Keratinocyte (primary cell): ENCODE data around the gene DPEP2. TPM values are rescaled to one million over a fixed set of nuclear protein-coding genes. Genes with fewer than 3 reads are reported as not detected.

Experiments
- DNase-seq: peaks from one replicate; pipeline ENCODE4 v3.0.0-alpha.2; 2011; ENCODE audit warnings: low read depth, missing footprints, low spot score
- FAIRE-seq: peaks from 2 replicates; lab custom pipeline; 2011; peaks lifted over from hg19 to GRCh38; lab: Jason Lieb, UNC
- H2AFZ ChIP-seq: 2 replicates; pipeline ENCODE4 v1.6.0; 2012; ENCODE audit warnings: low read length, control low read depth, inconsistent platforms; ENCODE audit not compliant: control insufficient read depth
- H3K27ac ChIP-seq: 2 replicates; pipeline ENCODE4 v1.5.1; 2011; ENCODE audit warnings: low read length; ENCODE audit not compliant: control insufficient read depth, insufficient read depth
- H3K27me3 ChIP-seq: 3 replicates; pipeline ENCODE4 v1.6.0; 2011; ENCODE audit warnings: low read length; ENCODE audit not compliant: control insufficient read depth, insufficient read depth; ENCODE audit errors: extremely low read depth
- H3K36me3 ChIP-seq, 2 experiments: 2 replicates in 1 of 2; 3 replicates in 1 of 2; pipeline ENCODE4 v1.5.1; 2011; ENCODE audit warnings: low read length in 2 of 2, mild to moderate bottlenecking in 1 of 2; ENCODE audit not compliant: control insufficient read depth in 2 of 2, insufficient read depth in 2 of 2; ENCODE audit errors: extremely low read depth in 1 of 2
- H3K4me1 ChIP-seq: 3 replicates; pipeline ENCODE4 v1.5.1; 2011; ENCODE audit warnings: low read length; ENCODE audit not compliant: control insufficient read depth, insufficient read depth; ENCODE audit errors: extremely low read depth
- H3K4me2 ChIP-seq: 3 replicates; pipeline ENCODE4 v1.6.0; 2011; ENCODE audit warnings: low read depth, low read length; ENCODE audit not compliant: control insufficient read depth, insufficient read depth; ENCODE audit errors: extremely low read depth
- H3K4me3 ChIP-seq, 3 experiments: fragments of 200-600 bp in 1 of 3; sonication (generic) in 1 of 3; 2 replicates in 2 of 3; 3 replicates in 1 of 3; pipeline ENCODE4 v1.5.1; 2011 to 2016; ENCODE audit warnings: low read length in 3 of 3, mild to moderate bottlenecking in 3 of 3, control low read depth in 2 of 3, inconsistent platforms in 1 of 3, low read depth in 1 of 3, mixed read lengths in 1 of 3, mixed run types in 1 of 3, moderate library complexity in 1 of 3; ENCODE audit not compliant: control insufficient read depth in 2 of 3, insufficient read depth in 2 of 3; ENCODE audit errors: extremely low read depth in 1 of 3
- H3K79me2 ChIP-seq: 2 replicates; pipeline ENCODE4 v1.6.0; 2012; ENCODE audit warnings: low read length; ENCODE audit not compliant: control insufficient read depth, insufficient read depth
- H3K9ac ChIP-seq: 3 replicates; pipeline ENCODE4 v1.6.0; 2011; ENCODE audit warnings: low read length; ENCODE audit not compliant: control insufficient read depth, insufficient read depth; ENCODE audit errors: extremely low read depth
- H3K9me1 ChIP-seq: 3 replicates; pipeline ENCODE4 v1.6.0; 2011; ENCODE audit warnings: low read length; ENCODE audit not compliant: control insufficient read depth, insufficient read depth; ENCODE audit errors: extremely low read depth
- H3K9me3 ChIP-seq: 2 replicates; pipeline ENCODE4 v1.5.1; 2012; ENCODE audit warnings: low read depth, low read length; ENCODE audit not compliant: control insufficient read depth
- H4K20me1 ChIP-seq: 3 replicates; pipeline ENCODE4 v1.6.0; 2011; ENCODE audit warnings: low read length; ENCODE audit not compliant: control insufficient read depth, insufficient read depth; ENCODE audit errors: extremely low read depth
- EZH2 ChIP-seq: IDR thresholded peaks from one replicate; pipeline ENCODE4 v1.6.1; 2012; ENCODE audit warnings: inconsistent platforms, mild to moderate bottlenecking, low read length, moderate library complexity
- dilution Hi-C: fragments of 300-500 bp; cut with MboI; formaldehyde crosslinking; loops from one replicate; pipeline ENCODE4 v1.7.0; 2020; ENCODE audit warnings: low sequenced_read_pairs; ENCODE audit not compliant: extremely low pct_ligation_motif_present
- polyA plus RNA-seq, 5 experiments: library from polyadenylated mRNA; depleted of rRNA in 3 of 5; stranded (reverse) in 3 of 5; stranded (forward) in 1 of 5; unstranded in 1 of 5; fragments of >200 nt; gene quantifications; 1 replicate in 1 of 5; 2 replicates in 3 of 5; 3 replicates in 1 of 5; pipeline versions ENCODE4 v1.2.1 to v1.2.3, GENCODE V29; 2011 to 2012; ENCODE audit warnings: missing spikeins in 2 of 5, low read depth in 1 of 5, low replicate concordance in 1 of 5
- TF ChIP-seq, protein P1 (sequence below), 3 experiments: IDR thresholded peaks in 1 of 3; conservative IDR thresholded peaks in 1 of 3; optimal IDR thresholded peaks in 1 of 3; 2 replicates in 2 of 3; 3 replicates in 1 of 3; pipeline versions ENCODE3 to v1.5.1; 2011; ENCODE audit warnings: low read length in 3 of 3, mild to moderate bottlenecking in 3 of 3, moderate library complexity in 2 of 3, control low read depth in 1 of 3, inconsistent platforms in 1 of 3; ENCODE audit not compliant: insufficient read depth in 2 of 3; ENCODE audit errors: extremely low read depth in 1 of 3

The DPEP2 gene
- polyA plus RNA-seq, 1 donor (not counting 4 experiments of a cell fraction or from before 2014, with no cell fraction given) = not detected

DNA sequence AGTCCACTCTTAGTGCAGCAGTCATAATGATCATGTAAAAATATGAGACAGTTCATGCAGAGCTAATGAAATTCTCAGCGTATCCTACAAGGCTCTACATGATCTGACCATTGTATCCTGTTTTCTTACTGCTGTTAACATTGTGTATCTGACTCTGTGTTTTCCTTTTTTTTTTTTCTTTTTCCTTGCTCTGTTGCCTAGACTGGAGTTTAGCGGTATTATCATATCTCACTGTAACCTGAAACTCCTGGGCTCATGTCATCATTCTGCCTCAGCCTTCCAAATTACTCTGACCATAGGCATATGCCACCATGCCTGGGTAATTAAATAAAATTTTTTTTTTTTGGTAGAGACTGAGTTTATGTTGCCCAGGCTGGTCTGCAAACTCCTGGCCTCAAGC is 35.9 kb upstream of the DPEP2 start:
- H3K4me1 ChIP-seq = peaks cover 20% of the 10 kb centered on the region
- H3K9ac ChIP-seq = no peak overlapping the region
- no peaks in the 10 kb centered on the region for H4K20me1 ChIP-seq
- no peak overlapping the region for H3K4me2 ChIP-seq
- TF ChIP-seq, protein P1, sequence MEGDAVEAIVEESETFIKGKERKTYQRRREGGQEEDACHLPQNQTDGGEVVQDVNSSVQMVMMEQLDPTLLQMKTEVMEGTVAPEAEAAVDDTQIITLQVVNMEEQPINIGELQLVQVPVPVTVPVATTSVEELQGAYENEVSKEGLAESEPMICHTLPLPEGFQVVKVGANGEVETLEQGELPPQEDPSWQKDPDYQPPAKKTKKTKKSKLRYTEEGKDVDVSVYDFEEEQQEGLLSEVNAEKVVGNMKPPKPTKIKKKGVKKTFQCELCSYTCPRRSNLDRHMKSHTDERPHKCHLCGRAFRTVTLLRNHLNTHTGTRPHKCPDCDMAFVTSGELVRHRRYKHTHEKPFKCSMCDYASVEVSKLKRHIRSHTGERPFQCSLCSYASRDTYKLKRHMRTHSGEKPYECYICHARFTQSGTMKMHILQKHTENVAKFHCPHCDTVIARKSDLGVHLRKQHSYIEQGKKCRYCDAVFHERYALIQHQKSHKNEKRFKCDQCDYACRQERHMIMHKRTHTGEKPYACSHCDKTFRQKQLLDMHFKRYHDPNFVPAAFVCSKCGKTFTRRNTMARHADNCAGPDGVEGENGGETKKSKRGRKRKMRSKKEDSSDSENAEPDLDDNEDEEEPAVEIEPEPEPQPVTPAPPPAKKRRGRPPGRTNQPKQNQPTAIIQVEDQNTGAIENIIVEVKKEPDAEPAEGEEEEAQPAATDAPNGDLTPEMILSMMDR (optimal IDR thresholded peaks at IDR 0.05 in 1 of 3, IDR thresholded peaks at IDR 0.05 in 1 of 3, conservative IDR thresholded peaks at IDR 0.05 in 1 of 3; ENCODE audit: extremely low read depth in 1 of 3, insufficient read depth in 2 of 3, low read length in 3 of 3) = no peak
- TF ChIP-seq EZH2 = no peak
- FAIRE-seq (no peak), DNase-seq (no peak)
- no peak overlapping the region for H3K27ac ChIP-seq
- peaks cover 0 to 2% of the 10 kb centered on the region in 2 experiments for H3K36me3 ChIP-seq
- no peaks in the 10 kb centered on the region for H3K79me2 ChIP-seq
- H2AFZ ChIP-seq = no peak overlapping the region
- no peaks in the 10 kb centered on the region for H3K27me3 ChIP-seq
- H3K9me1 ChIP-seq = no peaks in the 10 kb centered on the region
- dilution Hi-C loops = no loop called here
- H3K9me3 ChIP-seq = no peaks in the 10 kb centered on the region
- H3K4me3 ChIP-seq = no peak overlapping the region

DNA sequence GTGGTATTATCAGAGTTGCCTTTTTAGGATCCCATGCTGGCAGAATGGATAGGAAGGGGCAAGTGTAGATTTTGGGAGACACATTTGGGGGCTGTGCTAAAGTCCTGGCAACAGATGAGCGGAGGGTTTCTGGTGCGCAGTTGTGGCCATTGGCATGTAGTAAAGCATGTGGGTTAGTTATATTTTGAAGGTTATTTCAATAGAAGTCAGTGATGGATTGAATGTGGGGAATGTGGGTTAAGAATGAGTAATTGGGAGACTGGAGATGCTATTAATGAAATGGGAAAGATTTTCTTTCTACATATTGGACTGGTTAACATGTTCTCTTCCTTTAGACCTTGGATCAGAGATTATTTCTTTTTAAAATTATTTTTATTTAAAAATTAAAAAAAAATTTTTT is 33.8 kb upstream of the DPEP2 start:
- Histone ChIP-seq H3K9me1 (no peaks in the 10 kb centered on the region), H3K36me3 (peaks cover 0 to 2% of the 10 kb centered on the region in 2 experiments), H3K4me1 (peaks cover 22% of the 10 kb centered on the region), H3K79me2 (no peaks in the 10 kb centered on the region), H4K20me1 (no peaks in the 10 kb centered on the region), H2AFZ (no peak overlapping the region), H3K9ac (no peak overlapping the region), H3K4me3 (no peak overlapping the region), H3K9me3 (no peaks in the 10 kb centered on the region), H3K4me2 (no peak overlapping the region), H3K27me3 (no peaks in the 10 kb centered on the region), H3K27ac (no peak overlapping the region)
- DNase-seq (no peak), FAIRE-seq (no peak)
- TF ChIP-seq EZH2 = no peak
- TF ChIP-seq, protein P1 (optimal IDR thresholded peaks at IDR 0.05 in 1 of 3, IDR thresholded peaks at IDR 0.05 in 1 of 3, conservative IDR thresholded peaks at IDR 0.05 in 1 of 3; ENCODE audit: extremely low read depth in 1 of 3, insufficient read depth in 2 of 3, low read length in 3 of 3) = no peak
- dilution Hi-C loops = no loop called here
